Coronary artery (tissue), 2 donors: Measurements from ENCODE around the gene GPR39.

Experiments used
- DNase-seq: peaks from one replicate; pipeline ENCODE4 v3.0.0-alpha.2; 2017; ENCODE audit warnings: low spot score
- H3K27ac ChIP-seq, 2 donors: fragments of 200-600 bp; sonication (generic); one replicate each; pipeline ENCODE4 v1.5.1; 2016 to 2019
- H3K4me3 ChIP-seq: fragments of 200-600 bp; sonication (generic); 2 replicates; pipeline ENCODE4 v1.5.1; 2016; ENCODE audit warnings: mild to moderate bottlenecking, moderate library complexity
- CTCF ChIP-seq: fragments of 200-600 bp; sonication (generic); IDR thresholded peaks from one replicate; pipeline ENCODE4 v1.5.1; 2019; ENCODE audit warnings: antibody characterized with exemption

Gene GPR39

GRCh38 chr2:132678483-132678882 lies 261.9 kb downstream of the GPR39 start:
- H3K4me3 ChIP-seq: no peak overlapping the region
- no peak overlapping the region for H3K27ac ChIP-seq
- no peak for DNase-seq
- no peak for TF ChIP-seq CTCF

- no peak for TF ChIP-seq CTCF
These were observed 263.9 kb downstream of the GPR39 start for GRCh38 chr2:132680544-132680943.

GRCh38 chr2:132681766-132682165 lies 265.2 kb downstream of the GPR39 start:
- H3K4me3 ChIP-seq: no peak overlapping the region
- no peak for DNase-seq
- TF ChIP-seq CTCF: no peak
- H3K27ac ChIP-seq: no peak overlapping the region

More at GRCh38 chr2:132680544-132680943, 263.9 kb downstream of the GPR39 start:
- Histone ChIP-seq H3K27ac (no peak overlapping the region), H3K4me3 (no peak overlapping the region)
- DNase-seq: no peak

- H3K4me3 ChIP-seq: no peak overlapping the region
- TF ChIP-seq CTCF: no peak
- DNase-seq: no peak
- H3K27ac ChIP-seq: no peak overlapping the region
These were observed 274.2 kb downstream of the GPR39 start for GRCh38 chr2:132690664-132691303.

GRCh38 chr2:132691556-132691955 lies 275.0 kb downstream of the GPR39 start:
- no peak for TF ChIP-seq CTCF
- DNase-seq: no peak

GRCh38 chr2:132692816-132693215 lies 276.2 kb downstream of the GPR39 start:
- H3K4me3 ChIP-seq: no peak overlapping the region
- TF ChIP-seq CTCF: no peak
- no peak for DNase-seq
- H3K27ac ChIP-seq: no peak overlapping the region

More at GRCh38 chr2:132691556-132691955, 275.0 kb downstream of the GPR39 start:
- Histone ChIP-seq H3K27ac (no peak overlapping the region), H3K4me3 (no peak overlapping the region)
